GM10266 (cell line): ENCODE data around the gene EPHA4.

Experiments
- DNase-seq: peaks from one replicate; pipeline ENCODE4 v3.0.0; 2012; ENCODE audit errors: extremely low spot score
- CTCF ChIP-seq: IDR thresholded peaks from 2 replicates; pipeline ENCODE4 v1.5.1; 2012; ENCODE audit warnings: mild to moderate bottlenecking, low read depth; ENCODE audit not compliant: control insufficient read depth, insufficient read depth; ENCODE audit errors: missing control alignments

The EPHA4 gene

GRCh38 chr2:221529177-221529942, 42.7 kb downstream of the EPHA4 start:
- no peak for DNase-seq
- TF ChIP-seq CTCF = no peak

- no peak for TF ChIP-seq CTCF
- no peak for DNase-seq
Measured at GRCh38 chr2:221527776-221528309, 44.3 kb downstream of the EPHA4 start.

GRCh38 chr2:221524158-221524557, 47.9 kb downstream of the EPHA4 start:
- TF ChIP-seq CTCF = no peak
- DNase-seq = no peak

GRCh38 chr2:221521233-221521845, 50.8 kb downstream of the EPHA4 start:
- no peak for TF ChIP-seq CTCF
- DNase-seq = no peak

GRCh38 chr2:221518935-221519625, 53.0 kb downstream of the EPHA4 start:
- no peak for DNase-seq
- TF ChIP-seq CTCF = no peak

GRCh38 chr2:221518201-221518934, 53.7 kb downstream of the EPHA4 start:
- no peak for TF ChIP-seq CTCF
- no peak for DNase-seq
